Measurements from ENCODE around the gene BMP2.

The BMP2 gene

GRCh38 chr20:6828794-6829423 lies 61.4 kb downstream of the BMP2 start:
- no peak for DNase-seq (ENCODE audit: low read depth in 3 of 3, low spot score in 1 of 3)

GRCh38 chr20:6829510-6830116 lies 62.1 kb downstream of the BMP2 start:
- no peak for DNase-seq (ENCODE audit: low read depth in 3 of 3, low spot score in 1 of 3)
